Renal cortex interstitium (tissue), 11 donors: ENCODE data around the gene DRG2. TPM values are rescaled to one million over a fixed set of nuclear protein-coding genes. Genes with fewer than 3 reads are reported as not detected.

ENCODE experiments used
- DNase-seq, 11 donors: peaks; one replicate each; pipeline ENCODE4 v3.0.0-alpha.2; 2013; ENCODE audit warnings: low read depth in 9 of 11, low spot score in 4 of 11; ENCODE audit errors: extremely low read depth in 1 of 11
- polyA plus RNA-seq, 3 donors: library from polyadenylated mRNA; unstranded; fragments of 120-200 nt; gene quantifications; one replicate each; pipeline ENCODE4 v1.2.1, GENCODE V29; 2013; ENCODE audit not compliant: insufficient read length in 3 of 3

The DRG2 gene
- polyA plus RNA-seq, 3 donors = 31.9 to 40.5 (median 40.1) TPM

- no peak for DNase-seq
Measured at GRCh38 chr17:18108401-18109312, 20.9 kb downstream of the DRG2 start, which contains the start of gene MYO15A. Gene MYO15A (plus strand): TSS chr17:18108756. CDS start chr17:18118801, 10,045 bp downstream.

- DNase-seq = no peak
Measured at GRCh38 chr17:18109935-18110485, 22.3 kb downstream of the DRG2 start.

DNA sequence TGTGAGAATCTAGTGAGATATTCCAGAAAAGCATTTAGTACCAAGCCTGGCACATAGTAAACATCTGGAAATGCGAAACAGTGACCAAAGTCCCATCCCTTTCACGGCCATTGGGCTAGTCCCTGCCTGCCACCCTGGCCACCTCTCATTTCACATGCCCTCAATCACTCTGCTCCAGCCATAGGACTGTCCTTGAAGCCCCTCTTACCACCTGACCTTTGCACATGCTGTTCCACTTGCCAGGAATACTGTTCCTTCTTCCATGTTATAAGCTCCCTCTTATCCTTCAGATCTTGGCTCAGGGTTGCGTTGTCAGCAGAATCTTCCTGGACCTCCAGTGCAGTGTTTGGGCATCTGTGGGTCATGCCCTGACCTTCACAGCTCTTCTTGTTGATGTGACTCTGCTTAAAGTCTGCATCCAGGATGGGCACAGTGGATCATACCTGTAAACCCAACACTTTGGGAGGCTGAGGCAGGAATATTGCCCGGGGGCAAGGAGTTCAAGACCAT, 22.9 kb downstream of the DRG2 start:
- no peak for DNase-seq

DNA sequence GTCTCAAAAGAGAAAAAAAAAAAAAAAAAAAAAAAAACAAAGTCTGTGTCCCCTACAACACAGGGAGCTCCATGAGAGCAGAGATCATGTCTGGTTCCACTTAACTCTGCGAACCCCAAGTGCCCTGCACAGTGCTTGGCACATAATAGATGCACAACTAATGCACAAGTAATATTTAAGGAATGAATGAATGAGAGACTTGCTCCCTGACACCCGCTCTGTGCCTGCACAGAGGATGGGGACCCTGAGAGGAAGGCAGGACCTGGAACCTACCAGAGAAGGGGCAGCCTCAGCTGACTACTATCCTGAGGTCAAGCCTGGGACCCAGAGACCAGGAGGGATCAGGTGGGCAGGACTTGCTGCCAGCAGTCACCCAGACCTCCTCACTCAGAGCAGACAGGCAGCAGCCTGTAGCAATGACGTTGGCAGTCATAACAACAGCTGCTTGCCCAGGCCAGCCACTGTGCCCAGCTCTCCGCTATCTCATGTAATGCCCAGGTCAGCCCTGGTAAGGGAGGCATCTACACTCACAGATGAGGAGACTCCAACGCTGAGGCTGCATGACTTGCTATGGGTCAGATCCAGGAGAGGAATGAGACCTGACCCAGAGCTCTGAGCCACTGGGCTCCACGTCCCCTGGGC, 23.7 kb downstream of the DRG2 start:
- DNase-seq = no peak

- no peak for DNase-seq
Measured at GRCh38 chr17:18115517-18115916, 27.8 kb downstream of the DRG2 start.

DNA sequence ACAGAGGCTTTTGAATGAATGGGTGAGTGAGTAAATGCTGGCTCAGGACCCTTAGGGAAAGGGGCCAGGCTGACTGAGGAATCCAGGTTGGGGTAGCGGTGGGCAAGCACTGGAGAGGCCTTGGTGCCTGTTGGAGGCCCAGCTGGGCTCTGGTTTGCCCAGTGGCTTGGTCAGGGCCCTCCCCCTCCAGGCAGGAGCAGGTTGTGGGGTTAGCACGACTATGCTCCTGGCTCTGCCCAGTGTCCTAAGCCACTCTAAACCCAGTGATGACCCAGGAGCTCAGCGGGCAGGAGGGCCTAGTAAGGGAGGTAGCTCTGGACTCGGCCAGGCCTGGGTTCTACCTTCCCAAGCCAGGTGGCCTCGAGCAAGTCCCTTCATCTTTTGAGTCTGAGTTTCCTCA, 28.3 kb downstream of the DRG2 start:
- DNase-seq = no peak

DNA sequence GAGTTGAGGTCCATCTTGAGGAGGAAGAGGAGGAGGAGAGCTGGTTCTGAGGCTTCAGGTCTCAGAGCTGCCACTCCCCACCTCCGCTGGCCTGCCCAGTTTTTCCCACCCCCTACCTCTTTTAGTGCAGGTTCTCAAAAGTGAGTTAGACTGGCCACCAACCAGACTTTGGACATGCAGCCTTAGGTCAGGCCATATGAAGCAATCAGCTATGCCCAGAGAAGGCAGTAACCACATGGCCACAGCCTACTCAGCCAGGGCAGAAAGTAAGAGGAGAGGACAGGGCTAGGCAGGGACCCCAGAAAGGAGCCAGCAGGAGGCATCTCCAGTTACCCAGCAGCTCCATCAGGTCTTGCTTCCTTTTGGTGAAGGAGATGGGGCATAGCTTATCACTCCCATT, 29.8 kb downstream of the DRG2 start:
- no peak for DNase-seq

DNA sequence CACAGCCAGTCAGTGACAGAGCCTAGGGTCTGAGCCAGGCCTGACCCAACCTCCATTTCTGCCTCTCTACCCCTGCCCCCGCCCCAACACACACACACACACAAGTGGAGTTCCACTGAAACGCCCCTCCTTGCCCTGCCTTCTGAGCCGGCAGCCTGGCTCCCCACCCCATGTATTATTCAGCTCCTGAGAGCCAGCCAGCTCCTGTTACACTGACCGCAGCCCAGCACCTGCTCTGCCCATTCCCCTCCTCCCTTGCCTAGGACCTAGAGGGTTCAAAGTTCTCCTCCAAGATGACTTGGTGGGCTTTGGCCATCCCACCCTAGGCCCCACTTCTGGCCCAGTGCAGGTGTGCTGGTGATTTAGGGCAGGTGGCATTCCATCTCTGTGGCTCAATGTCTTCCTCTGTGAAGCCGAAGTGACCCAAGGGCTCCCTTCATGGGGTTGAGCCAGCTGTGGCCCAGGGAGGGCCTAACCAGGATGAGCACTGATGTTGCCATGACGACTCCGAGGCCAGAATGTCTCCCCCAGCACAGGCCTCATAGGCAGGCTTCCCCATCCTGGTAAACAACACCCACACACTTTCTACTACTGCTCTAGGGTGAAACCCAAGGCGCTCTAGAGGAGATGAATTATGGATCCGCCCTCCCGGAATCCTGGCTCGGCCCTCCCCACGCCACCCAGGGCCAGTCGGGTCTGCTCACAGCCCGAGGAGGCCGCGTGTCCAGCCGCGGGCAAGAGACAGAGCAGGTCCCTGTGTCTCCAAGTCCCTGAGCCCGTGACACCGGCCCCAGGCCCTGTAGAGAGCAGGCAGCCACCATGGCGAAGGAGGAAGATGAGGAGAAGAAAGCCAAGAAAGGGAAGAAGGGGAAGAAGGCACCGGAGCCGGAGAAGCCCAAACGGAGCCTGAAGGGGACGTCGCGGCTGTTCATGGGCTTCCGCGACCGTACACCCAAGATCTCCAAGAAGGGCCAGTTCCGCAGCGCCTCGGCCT, 30.5 kb downstream of the DRG2 start:
- peak in 3 of 11 donors; percentile 30 to 46 (median 39) for DNase-seq

DNA sequence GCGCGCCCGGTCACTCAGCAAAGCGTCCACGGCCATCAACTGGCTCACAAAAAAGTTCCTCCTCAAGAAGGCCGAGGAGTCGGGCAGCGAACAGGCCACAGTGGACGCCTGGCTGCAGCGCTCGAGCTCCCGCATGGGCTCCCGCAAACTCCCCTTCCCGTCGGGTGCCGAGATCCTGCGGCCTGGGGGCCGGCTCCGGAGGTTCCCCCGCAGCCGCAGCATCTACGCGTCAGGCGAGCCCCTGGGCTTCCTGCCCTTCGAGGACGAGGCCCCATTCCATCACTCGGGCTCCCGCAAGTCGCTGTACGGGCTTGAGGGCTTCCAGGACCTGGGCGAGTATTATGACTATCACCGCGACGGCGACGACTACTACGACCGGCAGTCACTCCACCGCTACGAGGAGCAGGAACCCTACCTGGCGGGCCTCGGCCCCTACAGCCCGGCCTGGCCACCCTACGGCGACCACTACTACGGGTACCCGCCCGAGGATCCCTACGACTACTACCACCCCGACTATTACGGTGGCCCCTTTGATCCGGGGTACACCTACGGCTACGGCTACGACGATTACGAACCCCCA, 31.5 kb downstream of the DRG2 start:
- DNase-seq = no peak

GRCh38 chr17:18119938-18120337, 32.2 kb downstream of the DRG2 start:
- no peak for DNase-seq

- no peak for DNase-seq
Measured at GRCh38 chr17:18120461-18121017, 32.8 kb downstream of the DRG2 start.

GRCh38 chr17:18121144-18121910, 33.6 kb downstream of the DRG2 start:
- DNase-seq = no peak

- no peak for DNase-seq
Measured at GRCh38 chr17:18122990-18123753, 35.4 kb downstream of the DRG2 start.

GRCh38 chr17:18124345-18125126, 36.8 kb downstream of the DRG2 start:
- DNase-seq = no peak

- no peak for DNase-seq
Measured at GRCh38 chr17:18129041-18129502, 41.3 kb downstream of the DRG2 start.

- DNase-seq = no peak
Measured at GRCh38 chr17:18132711-18133110, 45.0 kb downstream of the DRG2 start.
